ENCODE measurements around the gene IVNS1ABP.

The IVNS1ABP gene

GRCh38 chr1:185328255-185328654 is 11.2 kb upstream of the IVNS1ABP start:
- peak overlapping the region; percentile 44 for H3K27ac ChIP-seq (replicated peaks)
- H3K4me3 ChIP-seq (replicated peaks; ENCODE audit: insufficient read depth, low read length), result no peak overlapping the region
- DNase-seq (ENCODE audit: low read depth in 1 of 2, low spot score in 1 of 2), result peak; percentile 66 to 69
- TF ChIP-seq SPI1 (IDR thresholded peaks at IDR 0.05; ENCODE audit: borderline replicate concordance, low read depth) (peak; percentile 25; the same call in 1 of the 2 replicates), CTCF (IDR thresholded peaks at IDR 0.05; ENCODE audit: insufficient read depth, low read length) (no peak), REST (IDR thresholded peaks at IDR 0.05; ENCODE audit: insufficient replicate concordance, low read depth) (no peak), GABPA (IDR thresholded peaks at IDR 0.05; ENCODE audit: low read depth) (no peak), POLR2AphosphoS5 (IDR thresholded peaks at IDR 0.05; ENCODE audit: low read depth) (no peak)
- no peaks in the 10 kb centered on the region for H3K27me3 ChIP-seq (ENCODE audit: insufficient read depth, poor library complexity, severe bottlenecking)

GRCh38 chr1:185325413-185325812 is 8.4 kb upstream of the IVNS1ABP start:
- Histone ChIP-seq H3K27ac (replicated peaks) (no peak overlapping the region), H3K4me3 (replicated peaks; ENCODE audit: insufficient read depth, low read length) (no peak overlapping the region), H3K27me3 (ENCODE audit: insufficient read depth, poor library complexity, severe bottlenecking) (no peaks in the 10 kb centered on the region)
- no peak for TF ChIP-seq CTCF (IDR thresholded peaks at IDR 0.05; ENCODE audit: insufficient read depth, low read length)
- no peak for TF ChIP-seq GABPA (IDR thresholded peaks at IDR 0.05; ENCODE audit: low read depth)
- TF ChIP-seq REST (IDR thresholded peaks at IDR 0.05; ENCODE audit: insufficient replicate concordance, low read depth), result no peak
- DNase-seq (ENCODE audit: low read depth in 1 of 2, low spot score in 1 of 2), result no peak

GRCh38 chr1:185324118-185324517 is 7.1 kb upstream of the IVNS1ABP start:
- H3K27me3 ChIP-seq (ENCODE audit: insufficient read depth, poor library complexity, severe bottlenecking), result no peaks in the 10 kb centered on the region
- DNase-seq (ENCODE audit: low read depth in 1 of 2, low spot score in 1 of 2), result no peak
- TF ChIP-seq CTCF (IDR thresholded peaks at IDR 0.05; ENCODE audit: insufficient read depth, low read length) (no peak), GABPA (IDR thresholded peaks at IDR 0.05; ENCODE audit: low read depth) (no peak), POLR2AphosphoS5 (IDR thresholded peaks at IDR 0.05; ENCODE audit: low read depth) (no peak), REST (IDR thresholded peaks at IDR 0.05; ENCODE audit: insufficient replicate concordance, low read depth) (no peak)
- no peak overlapping the region for H3K27ac ChIP-seq (replicated peaks)
- H3K4me3 ChIP-seq (replicated peaks; ENCODE audit: insufficient read depth, low read length), result no peak overlapping the region
